Stimulated activated CD8-positive, alpha-beta memory T cell treated with anti-CD3 and anti-CD28 coated beads, Interleukin-12 subunit alpha, Interleukin-12 subunit beta, amount 100 ng/mL, for 4 hours (primary cell): ENCODE data around the gene TSPAN18.

ENCODE experiments used
- DNase-seq: peaks from one replicate; pipeline ENCODE4 v3.0.0-alpha.2; 2020; ENCODE audit warnings: low read depth

Gene TSPAN18, protein sequence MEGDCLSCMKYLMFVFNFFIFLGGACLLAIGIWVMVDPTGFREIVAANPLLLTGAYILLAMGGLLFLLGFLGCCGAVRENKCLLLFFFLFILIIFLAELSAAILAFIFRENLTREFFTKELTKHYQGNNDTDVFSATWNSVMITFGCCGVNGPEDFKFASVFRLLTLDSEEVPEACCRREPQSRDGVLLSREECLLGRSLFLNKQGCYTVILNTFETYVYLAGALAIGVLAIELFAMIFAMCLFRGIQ

DNA sequence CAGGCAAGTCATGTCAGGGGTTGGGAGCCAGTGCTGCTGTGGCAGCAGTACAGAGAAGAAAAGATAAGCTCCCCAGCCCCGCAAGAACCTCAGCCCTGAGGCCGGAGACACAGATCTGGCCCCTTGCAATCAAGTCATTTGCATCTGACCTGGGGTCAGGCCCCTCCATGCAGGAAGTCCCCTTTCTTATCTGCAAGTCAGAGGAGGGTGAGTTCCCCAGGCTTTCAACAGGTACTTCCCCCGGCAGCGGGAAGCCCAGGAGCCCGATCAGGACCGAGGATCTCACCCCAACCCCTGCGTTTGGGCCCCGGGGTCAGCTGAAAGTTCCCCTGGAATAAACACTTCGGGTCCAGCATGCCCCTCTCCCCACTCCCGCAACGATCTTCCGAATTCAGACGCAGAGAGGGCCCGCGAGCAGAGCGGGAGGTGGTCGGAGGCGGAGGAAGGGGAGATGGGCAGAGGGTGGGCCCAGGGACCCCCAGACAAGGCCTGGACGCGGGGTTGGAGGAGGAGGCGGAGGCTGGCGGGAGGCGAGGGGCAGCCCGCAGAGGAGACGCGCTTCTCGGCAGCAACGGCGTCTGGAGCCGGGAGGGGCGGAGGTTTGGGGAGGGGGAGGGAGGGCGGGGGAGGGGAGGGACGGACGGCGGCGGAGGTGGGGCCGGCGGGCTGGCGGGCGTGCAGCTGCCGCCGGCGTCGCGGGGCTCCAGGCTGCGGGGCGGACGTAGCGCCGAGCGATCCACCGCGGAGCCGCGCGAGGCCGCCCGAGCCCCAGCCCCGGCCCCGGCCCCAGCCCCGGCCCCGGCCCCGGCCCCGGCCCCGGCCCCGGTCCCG, at the start of gene TSPAN18:
Gene TSPAN18 (plus strand): TSS at position 680 of the 831 bp plus-strand sequence. CDS start 179,455 bp downstream, outside the sequence.
- peak; percentile 3 for DNase-seq

- no peak for DNase-seq
Observed at GRCh38 chr11:44680982-44681597, 45.7 kb upstream of the TSPAN18 start.

DNA sequence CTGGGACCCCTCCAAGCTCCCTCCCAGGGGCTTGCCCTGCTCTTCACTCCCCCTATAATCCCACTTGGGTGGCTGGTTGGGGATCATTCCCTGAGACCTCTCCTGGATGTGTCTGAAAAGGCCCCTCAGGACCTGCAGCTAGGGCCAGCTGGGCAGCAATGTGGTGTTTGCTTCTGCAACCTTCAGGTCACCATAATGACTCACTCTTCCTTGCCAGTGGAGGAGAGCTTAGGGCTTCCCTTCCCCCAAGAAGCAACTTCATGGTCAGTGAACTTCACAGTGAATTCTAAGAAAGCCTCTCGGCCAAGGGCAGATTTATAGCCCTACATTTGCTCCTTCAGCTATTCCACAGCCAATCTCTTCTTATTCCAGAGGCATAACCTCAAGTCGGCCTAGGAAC, 45.1 kb upstream of the TSPAN18 start:
- no peak for DNase-seq

- no peak for DNase-seq
Observed at GRCh38 chr11:44684859-44685281, 41.9 kb upstream of the TSPAN18 start.

DNA sequence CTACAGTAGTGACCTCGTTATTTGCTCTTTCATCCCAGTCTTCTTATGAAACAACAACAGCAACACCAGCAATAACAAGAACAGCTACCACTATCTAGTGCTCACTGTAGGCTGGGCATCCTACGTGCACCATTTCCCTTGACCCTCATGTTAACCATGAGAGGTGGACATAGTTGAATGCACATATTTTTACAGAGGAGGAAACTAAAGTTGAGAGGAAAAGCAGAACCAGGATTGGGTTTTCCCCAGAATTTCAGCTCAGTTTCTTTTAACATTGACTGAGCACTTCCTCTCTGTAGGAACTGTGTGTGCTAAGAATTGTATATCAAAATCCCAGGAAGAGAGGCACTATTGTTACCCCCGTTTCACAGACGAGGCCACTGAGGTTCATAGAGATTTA, 39.4 kb upstream of the TSPAN18 start:
- no peak for DNase-seq

- no peak for DNase-seq
Observed at GRCh38 chr11:44689265-44689664, 37.5 kb upstream of the TSPAN18 start.

DNA sequence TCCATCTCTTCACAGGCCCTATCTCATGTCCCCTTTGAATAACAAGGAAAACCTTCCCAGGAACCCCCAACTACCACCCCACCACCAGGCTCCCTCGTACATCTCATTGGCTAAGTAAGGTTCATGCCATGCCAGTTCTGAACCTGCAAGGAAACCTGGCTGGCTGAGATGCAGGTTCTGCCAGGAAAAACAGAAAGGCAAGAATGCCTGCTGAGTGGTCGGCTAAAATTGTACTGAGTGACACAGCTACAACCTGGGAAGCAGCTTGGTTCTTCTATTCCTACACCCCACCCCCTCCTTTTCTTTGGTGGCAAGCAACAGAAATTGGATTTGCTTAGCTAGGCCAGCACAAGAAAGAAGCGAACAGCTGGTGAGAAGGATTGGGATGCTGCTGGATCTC, 36.1 kb upstream of the TSPAN18 start:
- DNase-seq, result no peak

DNA sequence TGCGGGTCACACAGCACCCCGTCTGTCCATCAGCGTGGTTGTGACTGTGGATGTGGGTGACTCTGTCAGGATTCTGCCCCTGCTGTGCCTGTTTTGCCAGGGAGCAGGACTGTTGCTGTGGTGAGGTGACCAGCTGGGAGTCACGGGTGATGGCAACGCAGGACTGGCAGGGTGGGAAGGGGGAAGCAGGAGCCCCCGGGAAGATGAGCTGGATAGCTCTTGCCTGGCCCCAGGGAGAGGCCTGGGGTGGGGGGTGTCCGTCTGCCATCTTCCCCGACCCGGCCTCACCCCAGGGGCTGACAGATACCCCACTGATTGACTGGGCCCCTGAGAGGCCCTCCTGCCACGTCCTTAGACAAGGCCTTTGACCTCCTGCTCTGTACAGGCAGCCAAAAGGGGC, 34.3 kb upstream of the TSPAN18 start:
- DNase-seq, result no peak

GRCh38 chr11:44693654-44694119, 33.1 kb upstream of the TSPAN18 start:
- DNase-seq, result no peak

GRCh38 chr11:44694443-44694842, 32.3 kb upstream of the TSPAN18 start:
- DNase-seq, result no peak

DNA sequence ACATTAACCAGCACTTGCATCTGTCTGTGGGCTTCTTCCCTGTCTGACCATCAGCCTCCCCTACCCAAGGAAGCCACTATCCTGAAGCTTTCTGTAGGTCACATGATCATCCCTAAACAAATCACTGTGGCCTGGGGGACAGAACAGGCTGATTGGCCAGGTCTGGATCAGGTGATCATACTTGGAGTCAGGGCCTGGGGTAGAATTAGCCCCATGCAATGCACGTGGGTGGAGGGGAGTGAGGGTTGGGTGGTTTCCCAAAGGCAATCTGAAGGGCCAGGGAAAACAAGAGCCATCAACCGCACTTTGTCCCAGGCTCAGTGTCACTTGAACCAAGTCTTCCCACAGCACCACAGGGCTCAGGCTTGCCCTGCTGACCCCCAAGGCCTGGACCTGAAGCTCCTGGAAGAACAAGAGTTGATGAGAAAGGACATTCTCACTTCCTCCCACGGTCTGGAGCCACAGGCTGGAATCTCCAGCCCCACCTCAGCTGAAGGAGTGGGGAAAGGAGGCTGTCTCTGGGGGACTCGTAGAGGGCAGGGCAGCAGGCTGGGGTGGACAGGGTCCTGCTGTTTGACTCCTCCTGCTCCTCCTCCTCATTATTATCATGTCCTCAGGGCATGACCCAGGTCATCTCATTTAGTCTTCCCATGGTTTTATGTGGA, 31.5 kb upstream of the TSPAN18 start:
- no peak for DNase-seq

- DNase-seq, result no peak
Observed at GRCh38 chr11:44698252-44698912, 28.4 kb upstream of the TSPAN18 start.

- DNase-seq, result no peak
Observed at GRCh38 chr11:44699497-44700408, 27.0 kb upstream of the TSPAN18 start.

DNA sequence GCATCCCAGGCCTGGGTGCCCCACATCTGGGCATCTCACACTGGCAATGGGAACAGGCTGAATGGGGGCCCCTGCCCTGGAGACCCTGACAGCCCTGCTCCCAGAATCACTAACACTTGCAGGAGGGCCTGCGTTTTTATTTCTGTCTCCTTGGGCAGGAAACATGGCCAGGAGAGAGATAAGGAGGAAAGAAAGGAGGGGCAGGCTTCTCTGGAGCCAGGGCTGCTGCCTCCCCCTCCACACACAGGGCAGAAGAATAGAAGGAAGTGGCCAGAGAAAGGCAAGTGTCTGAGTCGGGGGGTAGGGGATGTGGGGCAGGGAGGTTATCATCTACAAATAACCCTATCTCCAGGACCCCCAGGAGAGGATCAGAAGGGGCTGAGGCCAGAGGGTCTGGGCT, 25.5 kb upstream of the TSPAN18 start:
- no peak for DNase-seq

DNA sequence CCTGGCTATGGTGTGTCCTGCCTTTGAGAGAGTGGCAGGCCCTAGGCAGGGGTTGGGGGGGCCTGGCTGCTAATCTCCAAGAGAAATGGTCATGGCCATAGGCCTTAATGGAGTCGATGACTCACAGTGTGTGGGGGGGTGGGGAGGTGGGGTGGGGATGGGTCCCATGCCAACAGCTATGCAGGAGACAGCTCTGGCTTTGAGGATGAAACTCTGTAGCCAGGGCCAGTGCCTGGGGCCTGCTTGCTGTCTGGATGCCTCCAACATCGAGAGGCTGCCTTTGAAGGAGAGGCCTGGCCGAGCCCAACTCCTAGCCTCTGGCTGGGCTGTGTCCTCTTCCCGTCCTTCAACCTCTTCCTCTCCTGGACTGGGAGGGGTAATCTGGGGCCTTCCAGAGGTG, 23.9 kb upstream of the TSPAN18 start:
- no peak for DNase-seq

- no peak for DNase-seq
Observed at GRCh38 chr11:44707094-44707493, 19.7 kb upstream of the TSPAN18 start.

DNA sequence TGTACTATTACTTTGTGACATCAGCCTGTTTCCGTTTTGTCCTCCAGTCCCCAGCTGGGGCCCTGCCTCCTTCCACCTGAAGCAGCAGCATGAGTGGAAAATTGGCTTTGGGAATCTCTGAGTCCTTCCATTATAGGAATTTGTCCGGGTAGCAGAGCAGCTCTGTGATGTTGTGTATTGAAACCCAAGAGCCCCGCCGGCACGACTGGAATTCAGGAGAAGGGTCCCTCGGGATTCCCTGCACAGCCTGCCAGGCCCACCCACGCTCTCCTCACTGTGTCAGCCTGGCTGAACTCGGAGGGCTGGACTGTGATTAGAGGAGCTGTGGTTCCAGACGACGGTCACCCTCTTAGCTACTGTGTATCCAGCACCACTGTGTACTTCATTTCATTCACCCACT, 18.8 kb upstream of the TSPAN18 start:
- no peak for DNase-seq

DNA sequence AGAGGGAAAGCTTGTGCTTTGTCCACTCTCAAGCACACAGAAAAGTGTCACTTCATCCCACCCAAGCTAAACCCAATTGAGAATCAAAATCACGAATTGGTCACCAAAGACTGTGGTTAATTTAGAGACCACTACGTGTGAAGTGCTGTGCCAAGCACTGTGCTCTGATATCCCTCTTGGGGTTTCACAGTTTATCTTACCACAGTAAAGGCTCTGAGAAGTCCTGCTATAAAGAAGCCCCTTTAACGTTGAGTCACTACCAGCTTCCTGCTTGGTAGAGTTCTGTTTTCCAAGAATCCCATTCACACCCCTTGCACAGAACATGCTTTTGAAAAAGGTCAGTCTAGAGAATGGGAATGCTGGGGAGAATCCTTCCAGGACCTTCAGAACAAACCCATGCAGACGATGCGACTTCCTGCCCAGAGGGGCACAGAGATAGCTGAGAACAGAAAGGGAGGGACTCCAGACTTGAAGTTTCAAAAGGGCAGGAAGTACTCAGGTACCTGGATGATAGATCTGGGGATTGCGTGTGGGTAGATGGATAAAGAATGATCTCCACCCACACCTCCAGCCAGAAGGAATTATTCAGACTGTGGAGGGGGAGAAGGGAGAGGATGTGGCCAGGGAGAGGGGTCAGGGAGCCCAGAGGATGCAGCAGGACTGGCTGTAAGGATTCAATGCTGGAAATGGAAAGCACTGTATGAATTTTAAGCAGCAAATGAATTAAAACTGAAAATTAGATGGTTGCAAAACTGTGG, 18.1 kb upstream of the TSPAN18 start:
- DNase-seq, result no peak

DNA sequence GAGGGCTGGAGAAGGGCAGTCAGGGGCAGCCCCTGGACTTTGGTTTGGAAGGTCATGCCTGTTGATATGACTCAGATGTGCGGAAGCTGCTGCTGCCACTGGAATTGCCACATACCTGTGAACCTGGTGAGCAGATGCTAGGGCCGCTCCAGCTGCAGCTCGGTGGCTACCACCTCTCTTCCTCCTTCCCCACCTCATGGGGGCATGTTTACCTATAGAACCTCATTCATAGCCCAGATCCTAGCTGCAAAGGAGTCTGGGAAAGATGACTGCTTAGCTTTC, 17.5 kb upstream of the TSPAN18 start:
- no peak for DNase-seq

- DNase-seq, result no peak
Observed at GRCh38 chr11:44709966-44710365, 16.8 kb upstream of the TSPAN18 start.
